Spleen (tissue), 11 donors: ENCODE results near the gene LPO. TPM values are rescaled to one million over a fixed set of nuclear protein-coding genes. Genes with fewer than 3 reads are reported as not detected.

Experiments used
- DNase-seq: peaks from one replicate; pipeline ENCODE4 v3.0.0-alpha.2; 2020
- H3K27ac ChIP-seq, 8 donors: fragments of 200-600 bp; sonication (generic) in 7 of 8; 1 replicate in 4 of 8; 2 replicates in 4 of 8; pipeline versions ENCODE4 v1.5.0 to v1.8.0; 2016 to 2021; ENCODE audit warnings: inconsistent platforms in 4 of 8, mild to moderate bottlenecking in 4 of 8, moderate library complexity in 1 of 8
- H3K27me3 ChIP-seq, 7 donors: fragments of 200-600 bp; sonication (generic) in 6 of 7; replicated peaks in 1 of 7; 1 replicate in 4 of 7; 2 replicates in 3 of 7; pipeline versions ENCODE4 v1.5.0 to v1.8.0; 2016 to 2021; ENCODE audit warnings: inconsistent platforms in 3 of 7, mild to moderate bottlenecking in 1 of 7
- H3K36me3 ChIP-seq, 6 donors: fragments of 200-600 bp; sonication (generic) in 5 of 6; 1 replicate in 4 of 6; 2 replicates in 2 of 6; pipeline versions ENCODE4 v1.5.0 to v1.8.0; 2016 to 2021; ENCODE audit warnings: inconsistent platforms in 2 of 6
- H3K4me1 ChIP-seq, 6 donors: fragments of 200-600 bp; sonication (generic) in 5 of 6; 1 replicate in 3 of 6; 2 replicates in 3 of 6; pipeline versions ENCODE4 v1.5.0 to v1.8.0; 2016 to 2021; ENCODE audit warnings: inconsistent platforms in 3 of 6
- H3K4me3 ChIP-seq, 8 donors: fragments of 200-600 bp; sonication (generic) in 7 of 8; 1 replicate in 4 of 8; 2 replicates in 4 of 8; pipeline versions ENCODE4 v1.5.0 to v1.8.0; 2016 to 2021; ENCODE audit warnings: inconsistent platforms in 4 of 8, mild to moderate bottlenecking in 4 of 8, moderate library complexity in 2 of 8
- H3K9me3 ChIP-seq, 8 donors: fragments of 200-600 bp; sonication (generic) in 7 of 8; 1 replicate in 4 of 8; 2 replicates in 4 of 8; pipeline versions ENCODE4 v1.5.0 to v1.8.0; 2016 to 2021; ENCODE audit warnings: inconsistent platforms in 4 of 8
- POLR2A ChIP-seq, 3 donors: fragments of 450-650 bp; IDR thresholded peaks; one replicate each; pipeline ENCODE4 v1.5.1; 2017; ENCODE audit warnings: antibody characterized with exemption in 3 of 3, mild to moderate bottlenecking in 1 of 3
- POLR2AphosphoS5 ChIP-seq, 3 donors: sonication (generic); formaldehyde crosslinking; IDR thresholded peaks; one replicate each; pipeline ENCODE4 v1.5.1; 2017; ENCODE audit warnings: antibody characterized with exemption in 3 of 3
- WGBS, 5 donors: extraction: QIAGEN DNeasy Blood & Tissue Kit in 3 of 5; methylation state at CpG; one replicate each; pipeline versions ENCODE4 v1.1.5 to v1.1.7; 2013 to 2018; 5-methylcytosine and 5-hydroxymethylcytosine counted together
- intact Hi-C: fragments of 100-400 bp; cut with DNase I; formaldehyde crosslinking; loops from one replicate; pipeline ENCODE4 v1.15.0; 2023; ENCODE audit warnings: low total_unique reads
- polyA plus RNA-seq, 3 donors: library from polyadenylated mRNA; stranded (reverse); fragments of 200-250 nt; gene quantifications; one replicate each; pipeline ENCODE4 v1.2.1, GENCODE V29; 2013
- total RNA-seq, 7 donors: library from RNA; depleted of rRNA in 3 of 7; stranded (reverse); fragments of >200 nt in 3 of 7; fragmentation: NEBNext Ultra II Directional in 4 of 7; extraction: Animal tissue kit (Norgen Biotek cat#: 25700) in 4 of 7; gene quantifications; one replicate each; pipeline versions ENCODE4 v1.1.0 to v1.2.1, GENCODE V29; 2016 to 2021
- TF ChIP-seq, protein P1 (sequence below), 11 experiments: fragments of 200-600 bp in 7 of 11; fragments of 450-650 bp in 4 of 11; sonication (generic) in 4 of 11; IDR thresholded peaks in 8 of 11; conservative IDR thresholded peaks in 3 of 11; 1 replicate in 7 of 11; 2 replicates in 4 of 11; pipeline versions ENCODE4 v1.4.0 to v1.8.0; 2016 to 2021; ENCODE audit warnings: antibody characterized with exemption in 11 of 11, inconsistent platforms in 4 of 11, mild to moderate bottlenecking in 1 of 11
- donor health status: healthy with polysubstance abuse.
- donor health status: DM: no; HTN: no; CAD: no; lungs with moderate emphysema.
- donor health status: DM: no; HTN: no; CAD: no.
- donor health status: Bipolar disorder and iron deficiency.
- donor health status: healthy.
- donor health status: DM: no; HTN: no; CAD: no.
- donor health status: DM: yes; HTN: yes; CAD: no.

LPO gene
- total and polyA plus RNA-seq, 10 donors: 0.02 to 0.10 (median 0.06) TPM; not detected in 7

DNA sequence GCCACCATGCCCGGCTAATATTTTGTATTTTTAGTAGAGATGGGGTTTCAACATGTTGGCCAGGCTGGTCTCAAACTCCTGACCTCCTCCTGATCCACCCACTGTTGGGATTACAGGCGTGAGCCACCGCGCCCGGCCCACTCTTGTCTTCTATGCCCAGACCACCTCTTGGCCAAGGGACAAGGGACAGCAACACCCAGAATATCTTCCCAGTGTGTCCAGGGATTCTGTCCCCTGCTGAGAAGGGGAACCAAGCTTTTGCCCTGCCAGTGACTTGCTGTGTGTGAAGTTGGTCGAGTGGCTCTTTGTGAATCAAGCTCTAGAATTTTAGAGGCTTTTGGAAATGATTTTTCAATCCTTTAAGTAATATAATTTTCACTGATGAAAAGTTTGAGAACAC lies 44.1 kb downstream of the LPO start:
- 74 to 94% (median 80%) methylated on average over 6 of the region's 6 CpGs for WGBS, 5 donors
- Histone ChIP-seq H3K27me3 (peaks cover 0 to 66% (median 8%) of the 10 kb centered on the region in 7 donors), H3K4me3 (no peak overlapping the region), H3K36me3 (no peaks in the 10 kb centered on the region), H3K27ac (no peak overlapping the region), H3K9me3 (no peaks in the 10 kb centered on the region), H3K4me1 (peaks cover 0 to 43% (median 12%) of the 10 kb centered on the region in 6 donors)
- intact Hi-C loops: no loop called here
- TF ChIP-seq POLR2A (IDR thresholded peaks at IDR 0.05) (no peak), POLR2AphosphoS5 (IDR thresholded peaks at IDR 0.05) (no peak)
- TF ChIP-seq, protein P1, sequence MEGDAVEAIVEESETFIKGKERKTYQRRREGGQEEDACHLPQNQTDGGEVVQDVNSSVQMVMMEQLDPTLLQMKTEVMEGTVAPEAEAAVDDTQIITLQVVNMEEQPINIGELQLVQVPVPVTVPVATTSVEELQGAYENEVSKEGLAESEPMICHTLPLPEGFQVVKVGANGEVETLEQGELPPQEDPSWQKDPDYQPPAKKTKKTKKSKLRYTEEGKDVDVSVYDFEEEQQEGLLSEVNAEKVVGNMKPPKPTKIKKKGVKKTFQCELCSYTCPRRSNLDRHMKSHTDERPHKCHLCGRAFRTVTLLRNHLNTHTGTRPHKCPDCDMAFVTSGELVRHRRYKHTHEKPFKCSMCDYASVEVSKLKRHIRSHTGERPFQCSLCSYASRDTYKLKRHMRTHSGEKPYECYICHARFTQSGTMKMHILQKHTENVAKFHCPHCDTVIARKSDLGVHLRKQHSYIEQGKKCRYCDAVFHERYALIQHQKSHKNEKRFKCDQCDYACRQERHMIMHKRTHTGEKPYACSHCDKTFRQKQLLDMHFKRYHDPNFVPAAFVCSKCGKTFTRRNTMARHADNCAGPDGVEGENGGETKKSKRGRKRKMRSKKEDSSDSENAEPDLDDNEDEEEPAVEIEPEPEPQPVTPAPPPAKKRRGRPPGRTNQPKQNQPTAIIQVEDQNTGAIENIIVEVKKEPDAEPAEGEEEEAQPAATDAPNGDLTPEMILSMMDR (IDR thresholded peaks at IDR 0.05 in 8 of 11, conservative IDR thresholded peaks at IDR 0.05 in 3 of 11): no peak
- DNase-seq: no peak

DNA sequence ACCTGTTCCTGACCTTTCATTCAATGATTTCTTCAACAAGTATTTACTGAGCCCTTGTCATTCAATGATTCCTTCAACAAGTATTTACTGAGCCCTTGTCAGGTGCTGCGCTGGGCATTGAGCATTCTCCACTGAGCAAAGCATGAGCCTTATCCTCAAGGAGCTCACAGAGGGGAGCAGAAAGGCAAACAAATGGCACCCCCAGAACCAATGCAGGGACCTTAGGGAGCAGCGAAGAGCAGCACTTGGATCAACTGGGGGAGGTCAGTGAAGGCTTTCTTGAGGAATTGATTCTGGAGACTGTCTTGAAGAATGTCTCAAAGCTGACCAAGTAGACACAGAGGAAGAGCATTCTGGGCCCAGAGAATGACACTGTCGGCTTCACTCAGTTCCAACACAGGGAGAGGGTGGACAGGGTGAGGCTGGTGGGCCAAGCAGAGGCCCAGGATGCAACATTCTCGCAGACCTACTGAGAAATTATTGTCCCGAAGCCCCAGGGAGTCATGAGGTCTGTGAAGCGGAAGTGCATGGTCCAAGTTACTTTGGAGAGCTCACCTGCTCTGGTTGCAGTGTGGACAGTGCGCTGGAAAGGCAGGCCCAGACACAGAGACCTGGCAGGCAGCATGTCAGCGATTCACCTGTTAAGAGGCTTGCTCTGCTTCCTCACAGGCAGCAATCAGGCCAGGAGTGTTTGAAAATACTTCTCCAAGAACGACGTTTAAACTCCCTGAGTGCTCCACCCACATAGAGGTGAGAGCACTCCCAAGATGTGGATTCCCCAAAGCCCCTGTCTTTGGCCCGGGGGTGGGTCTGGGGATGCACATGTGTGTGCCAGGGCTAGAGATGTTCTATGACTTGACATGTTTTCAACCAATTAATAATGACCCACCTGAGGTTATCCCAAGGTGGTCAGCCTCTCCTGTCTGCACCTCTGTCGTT lies 45.6 kb downstream of the LPO start:
- WGBS, 5 donors: 55 to 74% (median 65%) methylated on average over 12 of the region's 12 CpGs
- TF ChIP-seq POLR2AphosphoS5 (IDR thresholded peaks at IDR 0.05) (no peak), POLR2A (IDR thresholded peaks at IDR 0.05) (no peak)
- TF ChIP-seq, protein P1 (IDR thresholded peaks at IDR 0.05 in 8 of 11, conservative IDR thresholded peaks at IDR 0.05 in 3 of 11): no peak
- Histone ChIP-seq H3K36me3 (no peaks in the 10 kb centered on the region), H3K27ac (peak overlapping the region in 1 of 8 donors; percentile 2), H3K4me3 (no peak overlapping the region), H3K4me1 (peaks cover 0 to 32% (median 5%) of the 10 kb centered on the region in 6 donors), H3K27me3 (peaks cover 0 to 61% (median 9%) of the 10 kb centered on the region in 7 donors), H3K9me3 (no peaks in the 10 kb centered on the region)
- DNase-seq: no peak
- intact Hi-C loops: no loop called here

DNA sequence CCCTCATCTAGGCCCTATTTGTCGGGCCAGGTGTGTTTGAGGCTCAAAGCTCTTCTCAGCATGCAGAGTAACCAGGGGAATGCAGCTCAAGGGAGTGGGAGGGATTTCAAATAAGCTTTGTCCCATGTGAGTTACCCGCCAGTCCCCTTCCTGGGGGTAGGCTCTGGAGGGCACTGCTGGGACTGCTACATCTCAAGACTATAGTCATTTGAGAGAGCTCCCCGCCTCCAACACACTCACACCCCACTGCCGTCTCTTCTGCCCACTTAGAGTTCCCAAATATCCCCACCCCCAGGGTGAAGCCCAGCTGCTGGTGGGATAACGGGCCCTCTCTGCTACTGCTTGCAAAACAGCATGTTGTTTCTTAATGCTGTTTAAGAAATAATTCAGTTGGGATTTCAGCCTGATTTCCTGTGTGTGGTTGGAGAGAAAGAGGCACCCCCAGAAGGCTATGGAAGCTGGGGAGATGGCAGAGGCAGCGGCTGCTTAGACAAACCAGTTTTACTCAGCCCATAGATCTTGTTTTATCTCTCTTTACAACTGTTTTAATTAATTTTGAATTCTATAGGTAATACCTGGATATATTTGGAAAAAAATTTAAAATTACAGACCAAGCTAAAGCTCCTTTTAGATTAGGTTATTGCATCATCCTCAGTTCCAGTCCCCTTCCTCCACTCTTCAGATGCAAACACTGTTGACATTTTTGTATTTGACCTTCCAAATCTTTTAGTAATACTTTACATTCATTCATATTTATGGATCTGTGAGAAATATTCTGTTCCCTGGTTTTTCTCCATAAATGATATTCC lies 46.4 kb downstream of the LPO start:
- Histone ChIP-seq H3K4me3 (no peak overlapping the region), H3K27me3 (peaks cover 0 to 59% (median 9%) of the 10 kb centered on the region in 7 donors), H3K4me1 (peaks cover 0 to 29% (median 1%) of the 10 kb centered on the region in 6 donors), H3K36me3 (no peaks in the 10 kb centered on the region), H3K27ac (peak overlapping the region in 1 of 8 donors; percentile 2), H3K9me3 (no peaks in the 10 kb centered on the region)
- intact Hi-C loops: no loop called here
- TF ChIP-seq, protein P1 (IDR thresholded peaks at IDR 0.05 in 8 of 11, conservative IDR thresholded peaks at IDR 0.05 in 3 of 11): no peak
- TF ChIP-seq POLR2A (IDR thresholded peaks at IDR 0.05) (no peak), POLR2AphosphoS5 (IDR thresholded peaks at IDR 0.05) (no peak)
- no peak for DNase-seq
- WGBS, 5 donors: 23 to 35% (median 25%) methylated on average over 6 of the region's 6 CpGs
